ENCODE measurements around the gene BICD1.

Gene BICD1
- 9.1 to 9.9 (median 9.2) reads per million in 3 donors for total RNA-seq

- Histone ChIP-seq H3K36me3 (ENCODE audit: control insufficient read depth, insufficient read depth, low read length) (no peaks in the 10 kb centered on the region), H3K4me3 (ENCODE audit: insufficient read depth, low read depth, low read length, poor library complexity, severe bottlenecking) (peak within 1 kb of the TSS; percentile 87), H3K27ac (ENCODE audit: insufficient read depth, low read length, poor library complexity, severe bottlenecking) (peak within 1 kb of the TSS; percentile 34), H3K9me3 (ENCODE audit: control insufficient read depth, low read length) (no peaks in the 10 kb centered on the region), H3K27me3 (replicated peaks; ENCODE audit: control insufficient read depth, insufficient read depth, low read length, poor library complexity, severe bottlenecking) (no peaks in the 10 kb centered on the region), H3K4me1 (ENCODE audit: control insufficient read depth, insufficient read depth, low read length, poor library complexity, severe bottlenecking) (peaks cover 12% of the 10 kb centered on the region)
- peak; percentile 53 to 67 (median 62) for DNase-seq
Observed at GRCh38 chr12:32106517-32107358, at the start of gene BICD1. TSS of gene BICD1 (plus strand) at chr12:32106847. CDS start at chr12:32107332, 485 bp downstream.

GRCh38 chr12:32061033-32061432, 45.6 kb upstream of the BICD1 start:
- Histone ChIP-seq H3K4me1 (ENCODE audit: control insufficient read depth, insufficient read depth, low read length, poor library complexity, severe bottlenecking) (no peaks in the 10 kb centered on the region), H3K9me3 (ENCODE audit: control insufficient read depth, low read length) (no peaks in the 10 kb centered on the region), H3K4me3 (ENCODE audit: insufficient read depth, low read depth, low read length, poor library complexity, severe bottlenecking) (no peak overlapping the region), H3K27ac (ENCODE audit: insufficient read depth, low read length, poor library complexity, severe bottlenecking) (no peak overlapping the region), H3K36me3 (ENCODE audit: control insufficient read depth, insufficient read depth, low read length) (no peaks in the 10 kb centered on the region), H3K27me3 (replicated peaks; ENCODE audit: control insufficient read depth, insufficient read depth, low read length, poor library complexity, severe bottlenecking) (no peaks in the 10 kb centered on the region)
- no peak for DNase-seq

- no peak for DNase-seq
- no peaks in the 10 kb centered on the region for H3K27me3 ChIP-seq (replicated peaks; ENCODE audit: control insufficient read depth, insufficient read depth, low read length, poor library complexity, severe bottlenecking)
- no peak overlapping the region for H3K4me3 ChIP-seq (ENCODE audit: insufficient read depth, low read depth, low read length, poor library complexity, severe bottlenecking)
- no peaks in the 10 kb centered on the region for H3K9me3 ChIP-seq (ENCODE audit: control insufficient read depth, low read length)
- H3K36me3 ChIP-seq (ENCODE audit: control insufficient read depth, insufficient read depth, low read length): no peaks in the 10 kb centered on the region
- H3K4me1 ChIP-seq (ENCODE audit: control insufficient read depth, insufficient read depth, low read length, poor library complexity, severe bottlenecking): no peaks in the 10 kb centered on the region
- no peak overlapping the region for H3K27ac ChIP-seq (ENCODE audit: insufficient read depth, low read length, poor library complexity, severe bottlenecking)
Observed at GRCh38 chr12:32062881-32063280, 43.8 kb upstream of the BICD1 start.

GRCh38 chr12:32063796-32064195, 42.9 kb upstream of the BICD1 start:
- Histone ChIP-seq H3K27me3 (replicated peaks; ENCODE audit: control insufficient read depth, insufficient read depth, low read length, poor library complexity, severe bottlenecking) (no peaks in the 10 kb centered on the region), H3K27ac (ENCODE audit: insufficient read depth, low read length, poor library complexity, severe bottlenecking) (no peak overlapping the region), H3K4me3 (ENCODE audit: insufficient read depth, low read depth, low read length, poor library complexity, severe bottlenecking) (no peak overlapping the region), H3K9me3 (ENCODE audit: control insufficient read depth, low read length) (no peaks in the 10 kb centered on the region), H3K36me3 (ENCODE audit: control insufficient read depth, insufficient read depth, low read length) (no peaks in the 10 kb centered on the region), H3K4me1 (ENCODE audit: control insufficient read depth, insufficient read depth, low read length, poor library complexity, severe bottlenecking) (no peaks in the 10 kb centered on the region)
- DNase-seq: no peak

- Histone ChIP-seq H3K36me3 (ENCODE audit: control insufficient read depth, insufficient read depth, low read length) (no peaks in the 10 kb centered on the region), H3K4me3 (ENCODE audit: insufficient read depth, low read depth, low read length, poor library complexity, severe bottlenecking) (no peak overlapping the region), H3K27me3 (replicated peaks; ENCODE audit: control insufficient read depth, insufficient read depth, low read length, poor library complexity, severe bottlenecking) (no peaks in the 10 kb centered on the region), H3K27ac (ENCODE audit: insufficient read depth, low read length, poor library complexity, severe bottlenecking) (no peak overlapping the region), H3K4me1 (ENCODE audit: control insufficient read depth, insufficient read depth, low read length, poor library complexity, severe bottlenecking) (no peaks in the 10 kb centered on the region), H3K9me3 (ENCODE audit: control insufficient read depth, low read length) (no peaks in the 10 kb centered on the region)
- DNase-seq: no peak
Observed at GRCh38 chr12:32066206-32066605, 40.4 kb upstream of the BICD1 start.

- no peaks in the 10 kb centered on the region for H3K36me3 ChIP-seq (ENCODE audit: control insufficient read depth, insufficient read depth, low read length)
- no peak for DNase-seq
- H3K9me3 ChIP-seq (ENCODE audit: control insufficient read depth, low read length): no peaks in the 10 kb centered on the region
- H3K27me3 ChIP-seq (replicated peaks; ENCODE audit: control insufficient read depth, insufficient read depth, low read length, poor library complexity, severe bottlenecking): no peaks in the 10 kb centered on the region
- H3K4me3 ChIP-seq (ENCODE audit: insufficient read depth, low read depth, low read length, poor library complexity, severe bottlenecking): no peak overlapping the region
- no peaks in the 10 kb centered on the region for H3K4me1 ChIP-seq (ENCODE audit: control insufficient read depth, insufficient read depth, low read length, poor library complexity, severe bottlenecking)
- no peak overlapping the region for H3K27ac ChIP-seq (ENCODE audit: insufficient read depth, low read length, poor library complexity, severe bottlenecking)
Observed at GRCh38 chr12:32069071-32069470, 37.6 kb upstream of the BICD1 start.

GRCh38 chr12:32069731-32070130, 36.9 kb upstream of the BICD1 start:
- DNase-seq: no peak
- Histone ChIP-seq H3K27ac (ENCODE audit: insufficient read depth, low read length, poor library complexity, severe bottlenecking) (no peak overlapping the region), H3K4me1 (ENCODE audit: control insufficient read depth, insufficient read depth, low read length, poor library complexity, severe bottlenecking) (no peaks in the 10 kb centered on the region), H3K27me3 (replicated peaks; ENCODE audit: control insufficient read depth, insufficient read depth, low read length, poor library complexity, severe bottlenecking) (no peaks in the 10 kb centered on the region), H3K36me3 (ENCODE audit: control insufficient read depth, insufficient read depth, low read length) (no peaks in the 10 kb centered on the region), H3K9me3 (ENCODE audit: control insufficient read depth, low read length) (no peaks in the 10 kb centered on the region), H3K4me3 (ENCODE audit: insufficient read depth, low read depth, low read length, poor library complexity, severe bottlenecking) (no peak overlapping the region)

- Histone ChIP-seq H3K4me3 (ENCODE audit: insufficient read depth, low read depth, low read length, poor library complexity, severe bottlenecking) (no peak overlapping the region), H3K36me3 (ENCODE audit: control insufficient read depth, insufficient read depth, low read length) (no peaks in the 10 kb centered on the region), H3K27ac (ENCODE audit: insufficient read depth, low read length, poor library complexity, severe bottlenecking) (no peak overlapping the region), H3K27me3 (replicated peaks; ENCODE audit: control insufficient read depth, insufficient read depth, low read length, poor library complexity, severe bottlenecking) (no peaks in the 10 kb centered on the region), H3K9me3 (ENCODE audit: control insufficient read depth, low read length) (no peaks in the 10 kb centered on the region), H3K4me1 (ENCODE audit: control insufficient read depth, insufficient read depth, low read length, poor library complexity, severe bottlenecking) (no peaks in the 10 kb centered on the region)
- DNase-seq: no peak
Observed at GRCh38 chr12:32070370-32070769, 36.3 kb upstream of the BICD1 start.

- Histone ChIP-seq H3K4me3 (ENCODE audit: insufficient read depth, low read depth, low read length, poor library complexity, severe bottlenecking) (no peak overlapping the region), H3K4me1 (ENCODE audit: control insufficient read depth, insufficient read depth, low read length, poor library complexity, severe bottlenecking) (no peaks in the 10 kb centered on the region), H3K36me3 (ENCODE audit: control insufficient read depth, insufficient read depth, low read length) (no peaks in the 10 kb centered on the region), H3K27me3 (replicated peaks; ENCODE audit: control insufficient read depth, insufficient read depth, low read length, poor library complexity, severe bottlenecking) (no peaks in the 10 kb centered on the region), H3K27ac (ENCODE audit: insufficient read depth, low read length, poor library complexity, severe bottlenecking) (no peak overlapping the region), H3K9me3 (ENCODE audit: control insufficient read depth, low read length) (no peaks in the 10 kb centered on the region)
- no peak for DNase-seq
Observed at GRCh38 chr12:32072102-32072501, 34.5 kb upstream of the BICD1 start.

GRCh38 chr12:32074432-32074831, 32.2 kb upstream of the BICD1 start:
- Histone ChIP-seq H3K4me3 (ENCODE audit: insufficient read depth, low read depth, low read length, poor library complexity, severe bottlenecking) (no peak overlapping the region), H3K4me1 (ENCODE audit: control insufficient read depth, insufficient read depth, low read length, poor library complexity, severe bottlenecking) (no peaks in the 10 kb centered on the region), H3K27me3 (replicated peaks; ENCODE audit: control insufficient read depth, insufficient read depth, low read length, poor library complexity, severe bottlenecking) (no peaks in the 10 kb centered on the region), H3K27ac (ENCODE audit: insufficient read depth, low read length, poor library complexity, severe bottlenecking) (no peak overlapping the region), H3K9me3 (ENCODE audit: control insufficient read depth, low read length) (no peaks in the 10 kb centered on the region), H3K36me3 (ENCODE audit: control insufficient read depth, insufficient read depth, low read length) (no peaks in the 10 kb centered on the region)
- no peak for DNase-seq

Data from effector memory CD4-positive, alpha-beta T cell (primary cell).